Measurements from ENCODE around the gene CCM2.

CCM2 gene

DNA sequence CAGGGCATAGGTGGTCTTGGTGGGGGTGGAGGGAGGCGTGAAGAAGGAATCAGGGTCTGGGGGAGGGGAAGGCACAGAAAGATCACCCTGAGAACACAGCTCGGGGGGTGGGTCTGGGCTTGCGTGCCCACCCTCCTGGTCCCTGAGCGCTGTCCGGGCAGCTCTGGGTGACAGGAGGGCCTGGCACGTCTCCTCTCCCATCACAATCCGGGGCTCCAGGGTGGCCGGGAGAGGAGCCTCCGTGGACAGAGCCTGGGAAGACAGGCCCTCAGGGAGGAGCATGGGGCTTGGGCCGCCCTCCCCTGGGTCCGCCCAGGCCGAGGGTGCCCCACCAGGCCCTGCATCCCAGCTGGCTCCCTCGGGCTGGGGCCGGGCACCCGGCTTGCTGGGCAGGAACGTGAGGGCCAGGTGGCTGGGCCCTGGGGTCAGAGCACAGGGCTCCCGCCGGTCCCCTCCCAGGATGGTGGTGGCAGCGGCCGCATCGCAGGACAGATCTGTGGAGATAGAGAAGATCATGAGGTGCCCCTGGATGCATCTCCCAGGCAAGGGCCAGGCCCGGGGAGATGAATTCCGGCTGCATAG, 85.7 kb downstream of the CCM2 start:
- H3K27me3 Mint-ChIP-seq, result peaks cover 13% of the 10 kb centered on the region
- H3K27ac Mint-ChIP-seq, result no peak overlapping the region
- DNase-seq, result no peak
- H3K9me3 Mint-ChIP-seq, result no peaks in the 10 kb centered on the region
- H3K36me3 Mint-ChIP-seq (ENCODE audit: low read depth), result no peaks in the 10 kb centered on the region
- H3K4me3 Mint-ChIP-seq, result no peak overlapping the region
- peaks cover 10% of the 10 kb centered on the region for H3K4me1 Mint-ChIP-seq (ENCODE audit: low read depth)

DNA sequence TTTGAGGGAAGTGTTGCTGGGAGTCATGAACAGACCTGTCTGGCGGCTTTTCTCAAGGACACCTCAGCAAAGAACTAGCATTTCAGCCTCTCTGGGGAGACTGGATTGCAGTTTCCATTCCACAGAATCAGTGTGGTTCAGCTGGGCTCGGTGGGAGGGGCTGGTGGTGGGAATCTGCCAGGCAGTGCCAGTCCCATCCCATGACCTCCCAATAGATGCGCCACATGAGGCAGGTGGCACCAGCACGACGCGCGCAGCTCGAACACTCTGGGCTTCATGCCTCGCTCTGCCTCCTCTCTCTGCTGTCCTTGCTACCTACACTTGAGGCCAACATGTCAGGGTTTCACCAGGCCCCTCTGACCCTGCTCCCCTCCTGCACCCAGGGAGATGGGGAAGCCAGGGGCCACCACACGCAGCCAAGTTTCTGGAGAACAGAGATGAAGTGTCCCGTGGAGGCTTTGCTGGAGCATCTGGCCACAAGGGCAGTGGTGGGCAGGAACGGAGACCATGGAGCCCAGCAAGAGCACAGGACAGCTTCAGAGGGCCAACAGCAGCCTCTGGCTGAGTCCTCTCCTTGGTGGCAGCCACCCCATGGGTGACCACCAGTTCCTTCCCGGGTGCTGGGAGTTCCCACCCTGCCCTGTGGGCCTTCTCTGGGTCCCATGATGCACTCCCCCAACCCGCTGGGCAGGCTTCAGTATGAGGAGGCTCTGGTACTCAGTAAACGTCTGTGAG, 86.5 kb downstream of the CCM2 start:
- Mint-ChIP-seq H3K27ac (no peak overlapping the region), H3K4me1 (ENCODE audit: low read depth) (peaks cover 10% of the 10 kb centered on the region), H3K36me3 (ENCODE audit: low read depth) (no peaks in the 10 kb centered on the region), H3K27me3 (peaks cover 13% of the 10 kb centered on the region), H3K4me3 (no peak overlapping the region), H3K9me3 (no peaks in the 10 kb centered on the region)
- no peak for DNase-seq

DNA sequence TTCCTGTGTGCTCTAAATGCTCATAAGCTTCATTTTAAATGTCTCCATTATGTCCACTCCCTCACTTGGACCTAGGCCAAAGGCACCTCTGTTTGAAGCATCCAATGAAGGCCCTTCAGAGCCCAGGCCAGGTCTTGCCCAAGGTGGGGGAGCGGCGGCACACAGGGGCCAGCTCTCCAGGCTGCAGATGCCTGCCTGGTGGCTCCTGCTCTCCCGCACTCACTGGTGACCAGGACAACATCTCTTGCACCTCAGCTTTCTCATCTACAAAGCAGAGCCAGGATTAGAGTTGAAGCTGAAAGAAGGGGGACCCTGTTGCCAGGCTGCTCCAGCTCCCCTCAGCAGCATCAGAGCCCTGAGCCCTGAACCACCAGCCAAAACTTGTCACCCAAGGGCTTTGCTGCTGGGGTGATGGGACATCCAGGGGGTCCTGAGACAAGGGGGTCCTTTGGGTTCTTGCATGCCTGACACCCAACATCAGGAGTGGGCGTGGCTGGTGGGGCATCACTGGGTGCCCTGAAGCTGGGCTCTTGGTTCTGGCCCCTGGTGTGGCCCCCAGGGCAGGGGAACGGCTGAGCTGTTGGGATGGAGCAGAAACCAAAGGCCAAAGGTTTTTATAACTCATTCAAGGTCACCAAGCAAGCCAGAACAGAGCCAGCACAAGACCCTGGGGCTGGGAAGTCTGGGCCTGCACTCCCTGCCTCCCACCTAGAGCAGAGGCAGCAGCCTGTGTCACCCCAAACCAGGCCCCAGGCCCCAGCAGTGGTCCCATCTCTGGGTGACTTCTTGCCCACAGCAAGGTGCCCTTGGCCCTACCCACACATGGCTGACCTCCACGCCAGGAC, 87.5 kb downstream of the CCM2 start:
- Mint-ChIP-seq H3K9me3 (no peaks in the 10 kb centered on the region), H3K4me1 (ENCODE audit: low read depth) (peaks cover 10% of the 10 kb centered on the region), H3K36me3 (ENCODE audit: low read depth) (no peaks in the 10 kb centered on the region), H3K27me3 (peaks cover 13% of the 10 kb centered on the region), H3K27ac (no peak overlapping the region), H3K4me3 (peak overlapping the region; percentile 48)
- no peak for DNase-seq

DNA sequence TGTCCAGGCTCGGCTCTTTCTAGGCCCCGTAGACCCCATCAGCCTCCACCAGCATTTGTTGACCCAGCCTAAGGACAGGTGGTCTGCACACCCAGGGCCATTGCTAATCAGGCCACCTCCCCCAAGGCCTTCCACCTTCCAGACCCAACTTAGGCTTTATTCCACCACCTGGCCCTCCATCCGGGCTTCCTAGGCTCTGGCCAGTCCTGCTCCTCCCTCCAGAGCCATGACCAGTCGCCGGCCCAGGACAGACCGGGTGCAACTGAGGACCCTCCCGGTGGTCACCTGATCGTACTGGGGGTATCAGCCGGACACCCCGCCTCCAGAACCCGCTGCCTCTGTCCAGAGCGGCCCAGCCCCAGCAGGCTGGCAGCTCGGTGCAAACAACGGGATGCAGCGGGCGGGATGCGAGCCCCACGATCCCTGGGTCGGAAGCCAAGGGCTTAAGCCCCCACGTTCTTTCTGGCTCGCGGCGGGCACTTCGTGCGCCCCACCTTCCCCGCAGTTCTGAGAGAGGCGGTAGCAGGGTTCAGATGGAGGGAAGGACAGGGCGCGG, 88.2 kb downstream of the CCM2 start:
- Mint-ChIP-seq H3K4me3 (peak overlapping the region; percentile 48), H3K27me3 (peaks cover 13% of the 10 kb centered on the region), H3K4me1 (ENCODE audit: low read depth) (peaks cover 10% of the 10 kb centered on the region), H3K27ac (no peak overlapping the region), H3K36me3 (ENCODE audit: low read depth) (no peaks in the 10 kb centered on the region), H3K9me3 (no peaks in the 10 kb centered on the region)
- DNase-seq, result no peak

DNA sequence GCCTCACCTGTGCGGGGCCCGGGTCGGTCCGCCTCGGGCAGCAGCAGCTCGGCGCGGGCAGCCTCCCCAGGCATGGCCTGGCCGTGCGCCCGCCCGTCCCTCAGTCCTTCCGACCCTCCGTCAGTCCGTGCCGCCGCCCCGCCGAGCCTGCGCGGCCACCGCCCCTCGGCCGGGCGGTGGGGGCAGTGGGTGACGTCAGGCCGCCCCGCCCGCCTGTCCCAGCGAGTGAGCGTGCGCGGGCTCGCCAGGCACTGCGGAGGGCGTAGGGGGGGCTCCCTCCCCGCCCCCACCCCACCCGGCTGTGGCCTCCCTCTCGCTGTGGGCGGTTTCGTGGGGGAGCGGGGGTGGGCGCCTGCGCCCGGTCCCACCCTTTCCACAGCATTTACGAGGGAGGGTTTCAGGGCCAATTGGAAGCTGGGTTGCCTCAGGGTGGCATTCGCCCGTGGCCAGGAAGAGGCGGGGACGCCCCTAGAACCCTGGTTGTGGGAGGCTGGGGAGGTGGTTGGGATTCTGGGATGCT, 88.9 kb downstream of the CCM2 start, which contains the start of gene NACAD:
NACAD (minus strand) TSS at position 149 of the 520 bp plus-strand sequence; CDS start at position 74, 75 bp downstream.
- Mint-ChIP-seq H3K4me3 (peak within 1 kb of the TSS; percentile 75), H3K36me3 (ENCODE audit: low read depth) (no peaks in the 10 kb centered on the region), H3K9me3 (no peaks in the 10 kb centered on the region), H3K27me3 (peaks cover 13% of the 10 kb centered on the region), H3K4me1 (ENCODE audit: low read depth) (peaks cover 10% of the 10 kb centered on the region), H3K27ac (peak within 1 kb of the TSS; percentile 70)
- DNase-seq, result peak; percentile 58

DNA sequence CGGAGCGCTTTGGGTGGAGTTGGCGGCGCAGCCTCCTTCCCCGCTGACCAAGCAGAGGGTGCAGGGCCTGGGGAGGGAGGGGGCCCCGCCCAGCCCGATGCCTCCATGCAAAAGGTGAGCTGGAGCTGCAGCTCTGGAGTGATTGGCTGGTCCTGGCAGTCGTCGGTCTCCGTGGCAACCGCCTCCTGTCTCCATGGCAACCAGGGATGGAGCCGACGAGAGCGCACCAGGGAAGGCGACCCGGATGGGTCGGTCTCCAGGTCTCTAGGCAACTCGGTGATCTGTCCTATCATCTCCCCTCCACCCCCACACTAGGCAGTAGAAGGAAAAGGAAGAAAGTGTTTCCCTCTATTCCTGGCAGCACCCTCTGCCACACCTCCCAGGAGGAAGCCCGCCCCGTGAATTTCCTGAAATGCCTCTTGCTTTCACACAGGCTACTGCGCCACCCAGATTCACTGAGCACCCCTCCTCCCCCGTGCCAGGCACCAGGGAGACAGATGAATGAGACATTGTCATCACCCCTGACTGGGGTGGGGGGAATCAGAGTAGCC, 89.4 kb downstream of the CCM2 start:
- no peaks in the 10 kb centered on the region for H3K36me3 Mint-ChIP-seq (ENCODE audit: low read depth)
- H3K4me3 Mint-ChIP-seq, result peak overlapping the region; percentile 75
- H3K27me3 Mint-ChIP-seq, result peaks cover 13% of the 10 kb centered on the region
- DNase-seq, result peak; percentile 75
- H3K4me1 Mint-ChIP-seq (ENCODE audit: low read depth), result peaks cover 10% of the 10 kb centered on the region
- H3K9me3 Mint-ChIP-seq, result no peaks in the 10 kb centered on the region
- H3K27ac Mint-ChIP-seq, result peak overlapping the region; percentile 70

DNA sequence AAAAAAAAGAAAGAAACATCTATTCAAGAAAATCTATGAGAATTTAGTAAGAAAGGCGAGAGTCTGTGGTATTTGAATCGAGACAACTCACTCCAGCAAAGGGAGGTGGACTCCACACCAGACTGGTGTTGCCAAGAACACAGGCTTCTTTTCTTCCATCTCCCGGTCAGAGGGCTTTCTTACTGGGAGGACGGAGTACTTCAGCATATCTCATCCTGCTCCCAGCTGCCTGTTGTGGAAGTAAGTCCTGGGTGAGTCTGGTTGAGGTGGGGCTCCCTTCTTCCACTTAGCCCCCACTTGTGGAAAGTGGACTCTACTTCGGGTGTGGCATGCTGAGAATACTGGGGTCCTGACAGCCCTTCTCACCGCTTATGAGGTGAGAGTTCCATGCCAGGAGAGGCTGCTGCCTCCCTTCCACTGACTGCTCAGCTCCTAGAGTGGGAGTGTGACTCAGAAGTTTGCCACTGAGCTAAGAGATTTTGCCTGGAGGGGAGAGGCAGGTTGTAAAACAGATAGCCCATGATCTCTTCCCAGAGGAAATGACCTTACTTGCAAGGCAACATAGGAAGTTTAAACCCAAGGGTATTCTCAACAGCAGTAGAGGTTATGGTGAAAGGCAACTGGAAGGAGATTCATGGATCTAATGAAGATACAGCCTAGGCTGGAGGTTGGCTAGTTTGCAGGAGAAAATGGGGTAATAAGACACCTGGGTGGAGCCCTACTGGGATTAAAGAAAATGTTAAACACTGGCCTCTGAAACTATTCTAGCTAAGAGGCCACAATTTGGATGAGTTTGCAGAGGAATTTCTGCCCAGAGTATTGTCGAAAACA, 92.3 kb downstream of the CCM2 start:
- Mint-ChIP-seq H3K9me3 (no peaks in the 10 kb centered on the region), H3K27ac (no peak overlapping the region), H3K36me3 (ENCODE audit: low read depth) (peaks cover 3% of the 10 kb centered on the region), H3K4me3 (no peak overlapping the region), H3K27me3 (peaks cover 13% of the 10 kb centered on the region), H3K4me1 (ENCODE audit: low read depth) (peaks cover 10% of the 10 kb centered on the region)
- DNase-seq, result no peak

DNA sequence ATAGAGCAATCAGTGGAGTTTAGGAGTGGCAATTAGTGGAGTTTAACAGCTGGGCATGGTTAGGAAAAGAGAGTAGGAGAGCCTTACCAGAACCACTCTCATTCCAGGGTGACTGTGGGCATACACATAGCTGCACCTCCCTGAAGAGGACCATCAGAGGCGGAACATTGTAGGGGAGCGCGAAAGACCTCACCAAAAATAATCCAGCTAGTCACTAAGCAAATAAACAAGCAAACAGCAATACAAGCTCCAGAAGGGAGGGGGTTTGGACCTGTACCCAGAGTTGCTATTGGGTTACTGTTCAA, 92.9 kb downstream of the CCM2 start:
- H3K36me3 Mint-ChIP-seq (ENCODE audit: low read depth), result peaks cover 7% of the 10 kb centered on the region
- H3K4me1 Mint-ChIP-seq (ENCODE audit: low read depth), result peaks cover 10% of the 10 kb centered on the region
- H3K4me3 Mint-ChIP-seq, result no peak overlapping the region
- H3K27me3 Mint-ChIP-seq, result peaks cover 12% of the 10 kb centered on the region
- no peak overlapping the region for H3K27ac Mint-ChIP-seq
- no peaks in the 10 kb centered on the region for H3K9me3 Mint-ChIP-seq
- DNase-seq, result no peak

DNA sequence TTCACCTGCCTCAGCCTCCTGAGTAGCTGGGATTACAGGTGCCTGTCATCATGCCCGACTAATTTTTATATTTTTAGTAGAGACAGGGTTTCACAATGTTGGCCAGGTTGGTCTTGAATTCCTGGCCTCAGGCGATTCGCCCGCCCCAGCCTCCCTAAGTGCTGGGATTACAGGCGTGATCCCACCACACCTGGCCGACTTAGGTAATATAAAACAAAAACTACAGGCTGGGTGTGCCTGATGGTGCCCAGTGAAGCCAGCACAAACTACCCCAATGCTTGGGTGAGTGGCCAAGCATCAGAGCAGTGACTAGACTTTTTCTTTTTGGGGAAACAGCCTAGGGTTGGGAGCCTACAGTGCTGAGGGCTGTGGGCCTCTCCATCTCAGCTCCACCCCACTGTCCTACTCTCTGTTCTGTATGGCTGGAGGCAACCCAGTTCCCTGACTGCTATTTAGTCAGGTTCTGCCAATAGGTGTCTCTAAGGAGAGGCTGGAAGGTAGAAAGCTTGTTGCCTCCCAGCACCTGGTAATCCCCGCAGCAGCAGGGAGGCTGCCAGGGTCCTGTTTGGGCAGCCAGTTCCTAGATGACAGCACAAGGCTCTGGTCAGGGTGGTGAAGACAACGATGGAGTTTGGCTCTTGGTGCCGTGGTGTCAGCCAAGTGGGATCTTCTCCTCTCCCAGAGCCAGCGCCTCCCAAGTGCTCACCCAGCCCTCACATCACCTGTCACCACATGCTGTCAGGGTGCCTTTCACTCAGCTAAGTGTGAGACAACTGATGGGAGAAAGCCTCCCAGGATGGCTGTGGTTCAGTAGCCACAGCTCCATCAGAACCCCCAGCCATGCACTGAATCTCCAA, 99.2 kb downstream of the CCM2 start:
- Mint-ChIP-seq H3K4me3 (no peak overlapping the region), H3K36me3 (ENCODE audit: low read depth) (peaks cover 68% of the 10 kb centered on the region), H3K9me3 (no peaks in the 10 kb centered on the region), H3K4me1 (ENCODE audit: low read depth) (peaks cover 4% of the 10 kb centered on the region), H3K27ac (peak overlapping the region; percentile 64), H3K27me3 (no peaks in the 10 kb centered on the region)
- peak; percentile 29 for DNase-seq

DNA sequence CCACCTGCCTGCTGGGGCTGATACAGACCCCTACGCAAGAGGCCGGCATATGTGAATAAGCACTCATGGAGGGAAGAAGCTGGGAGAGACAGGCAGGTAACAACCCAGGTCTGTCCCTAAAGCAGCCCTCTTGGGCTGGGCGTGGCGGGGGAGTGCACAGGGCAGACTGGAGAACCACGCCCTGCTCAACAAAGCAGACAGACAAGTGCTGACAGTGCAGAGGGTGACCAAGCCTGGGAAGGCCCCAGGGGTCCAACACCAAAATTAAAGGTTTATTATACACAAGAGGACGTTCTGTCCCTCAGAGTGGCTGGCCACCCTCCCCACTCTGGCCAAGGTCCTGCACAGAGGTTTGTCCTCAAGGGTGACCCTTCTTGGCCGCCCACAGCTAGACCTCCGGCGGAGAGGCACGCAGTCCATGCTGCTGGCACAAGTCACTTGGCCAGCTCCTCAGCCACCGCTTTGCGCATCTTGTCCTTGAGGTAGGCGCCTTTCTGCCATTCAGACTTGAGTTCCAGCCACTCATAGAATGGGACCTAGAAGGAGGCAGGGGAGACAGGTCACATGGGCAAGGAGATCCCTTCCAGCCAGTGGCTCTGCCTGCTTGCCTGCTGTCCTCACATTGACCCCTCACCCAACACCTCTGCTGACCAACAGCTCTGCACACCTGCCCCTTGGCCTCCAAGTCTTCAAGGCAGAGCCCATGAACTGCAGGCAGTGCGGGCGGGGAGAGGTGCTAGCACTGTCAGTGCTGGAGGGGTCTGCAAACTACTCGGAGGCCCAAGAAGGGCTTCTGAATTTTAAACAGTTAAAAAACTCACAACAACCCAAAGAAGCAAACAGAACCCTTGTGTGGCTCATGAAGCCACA, 100.1 kb downstream of the CCM2 start:
- Mint-ChIP-seq H3K9me3 (no peaks in the 10 kb centered on the region), H3K4me3 (no peak overlapping the region), H3K27ac (no peak overlapping the region), H3K4me1 (ENCODE audit: low read depth) (peaks cover 7% of the 10 kb centered on the region), H3K27me3 (no peaks in the 10 kb centered on the region), H3K36me3 (ENCODE audit: low read depth) (peaks cover 77% of the 10 kb centered on the region)
- peak; percentile 29 for DNase-seq

DNA sequence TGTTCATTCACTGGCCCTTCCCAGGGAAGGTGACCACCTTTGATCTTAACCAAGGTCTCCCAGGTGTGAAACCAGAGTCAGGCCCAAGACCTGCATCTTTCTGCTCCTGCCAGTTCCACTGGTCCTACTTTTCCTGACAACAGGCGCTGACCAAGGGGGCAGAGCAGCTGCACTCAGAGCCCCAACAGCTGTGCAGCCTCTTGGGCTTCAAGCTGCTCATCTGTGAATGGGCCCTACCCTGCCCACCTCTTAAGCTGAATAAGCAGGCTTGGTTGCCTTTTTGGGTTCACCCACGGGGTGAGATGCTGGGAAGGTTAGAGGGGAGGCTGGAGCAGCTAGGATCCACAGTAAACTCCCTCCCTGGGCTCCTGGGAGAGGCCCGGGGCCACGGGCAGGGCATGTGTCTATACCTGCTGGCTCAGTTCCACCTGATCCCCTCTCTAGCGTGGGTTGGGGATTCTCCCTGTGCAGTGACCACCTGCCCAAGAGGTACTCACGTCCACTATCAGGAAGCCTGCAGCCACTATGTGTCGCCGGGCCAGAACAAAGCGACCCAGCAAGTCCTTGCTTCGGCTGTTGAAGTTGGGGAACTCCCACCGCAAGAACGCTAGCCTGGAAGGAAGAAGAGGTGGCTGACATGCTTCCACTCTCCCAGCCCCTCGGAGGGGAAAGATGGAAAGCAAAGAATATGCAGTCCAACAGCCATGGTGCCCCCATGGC, 100.9 kb downstream of the CCM2 start:
- no peak overlapping the region for H3K4me3 Mint-ChIP-seq
- no peaks in the 10 kb centered on the region for H3K27me3 Mint-ChIP-seq
- H3K9me3 Mint-ChIP-seq, result no peaks in the 10 kb centered on the region
- no peak overlapping the region for H3K27ac Mint-ChIP-seq
- peaks cover 13% of the 10 kb centered on the region for H3K4me1 Mint-ChIP-seq (ENCODE audit: low read depth)
- peak; percentile 30 for DNase-seq
- peaks cover 85% of the 10 kb centered on the region for H3K36me3 Mint-ChIP-seq (ENCODE audit: low read depth)

DNA sequence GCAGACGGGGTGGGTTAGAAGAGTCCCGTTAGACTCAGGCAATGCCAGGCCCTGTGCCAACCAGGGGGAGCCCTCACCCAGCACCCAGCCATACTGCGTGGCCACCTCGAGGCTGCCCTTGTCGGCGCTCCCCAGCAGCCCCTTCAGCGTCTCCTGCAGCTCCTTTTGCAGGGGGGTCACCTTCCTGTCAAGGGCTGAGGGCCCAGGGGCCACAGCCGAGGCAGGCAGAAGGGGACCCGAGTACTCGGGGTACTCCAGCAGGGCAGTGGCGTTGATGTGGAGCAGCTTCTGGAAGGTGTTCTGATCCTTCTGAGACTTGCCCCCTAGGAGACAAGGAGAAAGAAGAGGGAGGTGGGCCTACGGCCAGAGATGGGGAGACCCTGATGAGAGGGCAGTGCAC, 101.7 kb downstream of the CCM2 start:
- peaks cover 94% of the 10 kb centered on the region for H3K36me3 Mint-ChIP-seq (ENCODE audit: low read depth)
- H3K4me1 Mint-ChIP-seq (ENCODE audit: low read depth), result peaks cover 20% of the 10 kb centered on the region
- H3K27ac Mint-ChIP-seq, result no peak overlapping the region
- H3K9me3 Mint-ChIP-seq, result no peaks in the 10 kb centered on the region
- H3K27me3 Mint-ChIP-seq, result no peaks in the 10 kb centered on the region
- DNase-seq, result no peak
- H3K4me3 Mint-ChIP-seq, result no peak overlapping the region
